Brain microvascular endothelial cell (primary cell): ENCODE results near the gene UBE2G2.

Experiments used
- DNase-seq: peaks from one replicate; pipeline ENCODE4 v3.0.0-alpha.2; 2020
- H3K27ac ChIP-seq: fragments of 250-450 bp; sonication (Bioruptor Pico); 2 replicates; pipeline ENCODE4 v1.5.1; 2020; ENCODE audit warnings: mild to moderate bottlenecking, moderate library complexity
- H3K27me3 ChIP-seq: fragments of 250-450 bp; sonication (Bioruptor Pico); replicated peaks from 2 replicates; pipeline ENCODE4 v1.5.1; 2020; ENCODE audit warnings: mild to moderate bottlenecking
- H3K36me3 ChIP-seq: fragments of 250-450 bp; sonication (Bioruptor Pico); replicated peaks from 2 replicates; pipeline ENCODE4 v1.5.1; 2020; ENCODE audit warnings: mild to moderate bottlenecking
- H3K4me3 ChIP-seq: 2 replicates; pipeline ENCODE4 v1.5.1; 2011; ENCODE audit warnings: low read depth, mild to moderate bottlenecking, control low read depth, low read length, moderate library complexity
- in situ Hi-C: cut with HindIII; loops from 2 replicates; pipeline ENCODE4 v1.10.0; 2017; ENCODE audit warnings: low sequenced_read_pairs, low pct_ligation_motif_present
- TF ChIP-seq, protein P1 (sequence below): IDR thresholded peaks from 2 replicates; pipeline ENCODE4 v1.5.1; 2011; ENCODE audit warnings: low read depth, mild to moderate bottlenecking, moderate library complexity, low read length, control low read depth, inconsistent platforms; ENCODE audit errors: missing control alignments

The UBE2G2 gene

DNA sequence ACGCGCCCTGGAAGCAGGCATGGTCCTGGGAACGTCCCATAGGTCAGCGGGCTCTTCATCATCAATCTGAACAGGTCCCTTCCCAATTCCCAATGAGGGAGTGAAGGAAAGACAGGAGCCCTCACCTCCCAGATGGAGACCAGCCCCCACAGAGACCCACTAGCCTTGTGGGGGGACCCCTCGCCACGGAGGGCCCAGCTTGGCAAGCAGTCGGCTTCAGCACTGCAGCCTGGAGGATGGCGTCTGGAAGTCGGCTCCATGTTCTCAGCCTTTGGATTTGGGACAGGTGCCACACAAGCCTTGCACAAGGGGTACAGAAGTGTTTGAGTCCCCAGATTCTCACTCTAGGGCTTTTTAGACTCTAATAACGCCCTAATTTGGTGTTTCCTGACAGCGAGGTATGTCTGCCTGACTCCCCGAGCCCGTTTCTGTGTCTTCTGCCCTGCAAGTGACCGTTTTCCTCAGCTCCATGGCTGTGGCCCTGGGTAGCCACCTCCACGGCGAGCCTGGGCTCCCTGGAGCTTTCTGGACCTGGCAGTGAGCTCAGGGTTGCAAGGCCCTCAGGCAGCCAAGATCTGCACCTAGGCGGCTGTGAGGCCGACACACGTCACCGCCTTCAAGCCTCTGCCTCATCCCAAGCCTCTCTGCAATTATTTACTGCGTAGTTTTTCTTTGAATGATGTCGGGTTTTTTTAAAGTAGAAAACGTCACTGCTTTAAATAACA, 41.3 kb upstream of the UBE2G2 start:
- in situ Hi-C loops, result no loop called here
- H3K36me3 ChIP-seq, result peaks cover 3% of the 10 kb centered on the region
- H3K27me3 ChIP-seq, result peaks cover 19% of the 10 kb centered on the region
- no peak overlapping the region for H3K27ac ChIP-seq
- no peak for DNase-seq
- H3K4me3 ChIP-seq, result no peak overlapping the region
- TF ChIP-seq, protein P1, sequence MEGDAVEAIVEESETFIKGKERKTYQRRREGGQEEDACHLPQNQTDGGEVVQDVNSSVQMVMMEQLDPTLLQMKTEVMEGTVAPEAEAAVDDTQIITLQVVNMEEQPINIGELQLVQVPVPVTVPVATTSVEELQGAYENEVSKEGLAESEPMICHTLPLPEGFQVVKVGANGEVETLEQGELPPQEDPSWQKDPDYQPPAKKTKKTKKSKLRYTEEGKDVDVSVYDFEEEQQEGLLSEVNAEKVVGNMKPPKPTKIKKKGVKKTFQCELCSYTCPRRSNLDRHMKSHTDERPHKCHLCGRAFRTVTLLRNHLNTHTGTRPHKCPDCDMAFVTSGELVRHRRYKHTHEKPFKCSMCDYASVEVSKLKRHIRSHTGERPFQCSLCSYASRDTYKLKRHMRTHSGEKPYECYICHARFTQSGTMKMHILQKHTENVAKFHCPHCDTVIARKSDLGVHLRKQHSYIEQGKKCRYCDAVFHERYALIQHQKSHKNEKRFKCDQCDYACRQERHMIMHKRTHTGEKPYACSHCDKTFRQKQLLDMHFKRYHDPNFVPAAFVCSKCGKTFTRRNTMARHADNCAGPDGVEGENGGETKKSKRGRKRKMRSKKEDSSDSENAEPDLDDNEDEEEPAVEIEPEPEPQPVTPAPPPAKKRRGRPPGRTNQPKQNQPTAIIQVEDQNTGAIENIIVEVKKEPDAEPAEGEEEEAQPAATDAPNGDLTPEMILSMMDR, result no peak

- no peak for DNase-seq
- Histone ChIP-seq H3K27ac (no peak overlapping the region), H3K4me3 (no peak overlapping the region), H3K36me3 (no peaks in the 10 kb centered on the region), H3K27me3 (peaks cover 19% of the 10 kb centered on the region)
- in situ Hi-C loops, result no loop called here
- TF ChIP-seq, protein P1, result no peak
Measured at GRCh38 chr21:44842087-44842486, 40.5 kb upstream of the UBE2G2 start.

- TF ChIP-seq, protein P1, result no peak
- no peaks in the 10 kb centered on the region for H3K36me3 ChIP-seq
Measured at GRCh38 chr21:44840771-44841170, 39.2 kb upstream of the UBE2G2 start.

DNA sequence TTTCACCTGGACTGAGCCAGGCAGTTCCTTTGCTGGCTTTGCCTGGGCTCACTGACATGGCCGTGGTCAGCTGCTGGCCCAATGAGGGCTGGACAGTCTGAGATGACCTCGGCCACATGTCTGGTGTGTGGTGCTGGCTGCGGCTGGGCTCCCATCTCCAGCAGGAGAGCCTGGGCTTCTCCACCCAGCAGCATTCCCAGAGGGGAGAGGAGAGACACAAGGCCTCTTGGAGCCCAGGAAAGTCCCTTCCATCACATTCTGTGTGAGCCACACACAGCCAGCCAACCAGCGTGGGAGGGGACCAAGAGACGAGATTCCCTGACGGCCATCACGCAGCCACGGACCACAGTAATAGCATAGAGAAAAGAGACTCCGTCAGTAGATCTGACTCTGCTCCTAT, 37.3 kb upstream of the UBE2G2 start:
- TF ChIP-seq, protein P1, result no peak
- no peaks in the 10 kb centered on the region for H3K36me3 ChIP-seq
- H3K27me3 ChIP-seq, result peaks cover 18% of the 10 kb centered on the region
- in situ Hi-C loops, result no loop called here
- H3K27ac ChIP-seq, result no peak overlapping the region
- H3K4me3 ChIP-seq, result no peak overlapping the region
- no peak for DNase-seq

More at GRCh38 chr21:44840771-44841170, 39.2 kb upstream of the UBE2G2 start:
- in situ Hi-C loops, result no loop called here
- Histone ChIP-seq H3K27me3 (peaks cover 22% of the 10 kb centered on the region), H3K4me3 (no peak overlapping the region), H3K27ac (no peak overlapping the region)
- no peak for DNase-seq

DNA sequence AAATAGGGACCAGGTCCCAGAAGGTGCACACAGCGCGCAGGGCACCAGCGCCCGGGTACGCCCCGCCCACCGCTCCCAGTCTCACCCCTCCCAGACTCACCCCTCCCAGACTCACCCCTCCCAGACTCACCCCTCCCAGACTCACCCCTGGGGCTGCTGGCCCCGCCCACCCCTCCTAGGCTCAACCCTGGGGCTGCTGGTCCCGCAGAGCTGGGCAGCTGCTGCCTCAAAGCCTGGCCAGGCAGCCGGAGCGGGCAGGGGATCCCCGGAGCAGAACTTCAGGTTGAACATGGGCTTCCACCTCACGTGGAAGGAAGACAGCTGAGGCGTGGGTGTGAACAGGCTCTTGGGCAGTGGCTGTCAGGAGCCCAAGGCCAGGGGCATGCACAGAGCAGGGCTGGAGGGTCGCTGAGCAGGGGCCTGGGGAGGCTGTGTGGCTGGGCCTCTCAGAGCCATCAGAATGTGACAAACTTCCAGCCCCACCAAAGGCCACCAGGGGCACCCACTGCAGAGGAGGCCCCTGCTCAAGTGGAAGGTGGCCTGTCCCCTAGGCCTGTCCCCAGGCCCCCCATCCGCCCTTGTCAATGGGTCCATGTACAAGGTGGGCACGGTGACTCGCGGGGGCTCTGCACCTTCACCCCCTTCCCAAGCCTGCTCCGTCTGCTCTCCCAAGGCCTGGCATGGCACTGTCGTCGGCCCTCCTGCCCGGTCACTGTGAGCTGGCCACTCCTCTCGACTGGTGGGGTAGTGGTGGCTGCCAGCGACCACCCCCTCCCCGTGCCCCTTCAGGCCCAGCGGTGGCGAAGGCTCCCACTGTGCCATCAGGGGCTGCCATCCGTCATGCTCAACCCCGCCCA, 36.6 kb upstream of the UBE2G2 start:
- TF ChIP-seq, protein P1, result no peak
- peaks cover 15% of the 10 kb centered on the region for H3K27me3 ChIP-seq
- in situ Hi-C loops, result no loop called here
- no peak for DNase-seq
- H3K36me3 ChIP-seq, result no peaks in the 10 kb centered on the region
- H3K27ac ChIP-seq, result no peak overlapping the region
- no peak overlapping the region for H3K4me3 ChIP-seq
